HepG2 (cell line): Measurements from ENCODE around the gene DIS3L2.

Experiments
- ASH2L ChIP-seq: fragments of 300-600, 200-600 bp; sonication (generic); IDR thresholded peaks from 2 replicates; pipeline ENCODE4 v1.7.0; 2017; ENCODE audit warnings: low read depth, mild to moderate bottlenecking, moderate library complexity, mixed read lengths, low read length; ENCODE audit not compliant: insufficient read length
- ATM ChIP-seq: fragments of 450-650 bp; IDR thresholded peaks from 2 replicates; pipeline ENCODE4 v1.7.1; 2017; ENCODE audit warnings: mild to moderate bottlenecking, borderline replicate concordance
- CBX5 ChIP-seq: sonication (generic); formaldehyde crosslinking; IDR thresholded peaks from 2 replicates; pipeline ENCODE4 v1.4.0; 2020; ENCODE audit warnings: missing genetic modification reagents, borderline replicate concordance
- CREB1 ChIP-seq, 2 experiments: fragments of 450-650 bp in 1 of 2; IDR thresholded peaks; 2 replicates each; pipeline ENCODE4 v1.6.1; 2016 to 2017; ENCODE audit warnings: control low read depth in 1 of 2, mild to moderate bottlenecking in 1 of 2, missing compliant biosample characterization in 1 of 2, missing genetic modification characterization in 1 of 2
- CTCF ChIP-seq: sonication (generic); formaldehyde crosslinking; IDR thresholded peaks from 2 replicates; pipeline ENCODE4 v1.5.0; 2020; ENCODE audit warnings: mild to moderate bottlenecking, missing genetic modification reagents, moderate library complexity
- EP300 ChIP-seq, 3 experiments: sonication (generic) in 1 of 3; formaldehyde crosslinking in 1 of 3; IDR thresholded peaks; 2 replicates each; pipeline versions ENCODE4 v1.5.1 to v1.6.1; 2011 to 2020; ENCODE audit warnings: low read depth in 2 of 3, low read length in 2 of 3, borderline replicate concordance in 1 of 3, improper control_type of control experiment in 1 of 3, mild to moderate bottlenecking in 1 of 3, missing genetic modification reagents in 1 of 3, moderate library complexity in 1 of 3
- EZH2 ChIP-seq: conservative IDR thresholded peaks from 2 replicates; pipeline ENCODE4 v1.6.1; 2012; ENCODE audit warnings: mild to moderate bottlenecking, low read depth, low read length, moderate library complexity
- FOXP1 ChIP-seq, 2 experiments: fragments of 450-650 bp in 1 of 2; IDR thresholded peaks; 2 replicates each; pipeline ENCODE4 v1.6.1; 2017 to 2018; ENCODE audit warnings: antibody characterized with exemption in 1 of 2
- HMGA1 ChIP-seq: sonication (generic); formaldehyde crosslinking; conservative IDR thresholded peaks from 2 replicates; pipeline ENCODE4 v1.4.0; 2020; ENCODE audit warnings: missing genetic modification reagents
- HOXD1 ChIP-seq: sonication (generic); formaldehyde crosslinking; IDR thresholded peaks from 2 replicates; pipeline ENCODE4 v1.5.0; 2020; ENCODE audit warnings: missing genetic modification reagents
- NFYB ChIP-seq: sonication (generic); formaldehyde crosslinking; IDR thresholded peaks from 2 replicates; pipeline ENCODE4 v1.4.0; 2020; ENCODE audit warnings: missing genetic modification reagents
- PCBP1 ChIP-seq: fragments of 200-400 bp; formaldehyde crosslinking; IDR thresholded peaks from 2 replicates; pipeline ENCODE4 v1.6.1; 2017; ENCODE audit warnings: mild to moderate bottlenecking, low read depth, low read length, borderline replicate concordance
- ZBTB49 ChIP-seq: sonication (generic); formaldehyde crosslinking; IDR thresholded peaks from 2 replicates; pipeline ENCODE4 v1.4.0; 2020; ENCODE audit warnings: missing genetic modification reagents, borderline replicate concordance
- ZNF569 ChIP-seq: sonication (generic); formaldehyde crosslinking; IDR thresholded peaks from 2 replicates; pipeline ENCODE4 v1.5.0; 2020; ENCODE audit warnings: mild to moderate bottlenecking, missing genetic modification reagents, moderate library complexity, borderline replicate concordance

- TF ChIP-seq NFYB (CRISPR knock-in tag) (no peak), PCBP1 (no peak), EZH2 (no peak), CREB1 (IDR thresholded peaks at IDR 0.05) (no peak), CREB1 (CRISPR knock-in tag; IDR thresholded peaks at IDR 0.05) (no peak), CTCF (no peak), CBX5 (no peak), ZBTB49 (CRISPR knock-in tag) (no peak), HMGA1 (CRISPR knock-in tag) (no peak), ATM (no peak), EP300 (IDR thresholded peaks at IDR 0.05; ENCODE audit: low read depth in 2 of 2, low read length in 2 of 2) (no peak), EP300 (CRISPR knock-in tag; IDR thresholded peaks at IDR 0.05; ENCODE audit: borderline replicate concordance) (no peak), ZNF569 (CRISPR knock-in tag) (no peak), HOXD1 (CRISPR knock-in tag) (no peak), ASH2L (no peak), FOXP1 (IDR thresholded peaks at IDR 0.05) (no peak), FOXP1 (CRISPR knock-in tag; IDR thresholded peaks at IDR 0.05) (no peak)
These were observed 375.6 kb downstream of the DIS3L2 start for GRCh38 chr2:232336981-232337720.
